Measurements from ENCODE around the gene PLEKHB2. TPM values are rescaled to one million over a fixed set of nuclear protein-coding genes. Genes with fewer than 3 reads are reported as not detected.

The PLEKHB2 gene
- total RNA-seq, 1 experiment from 2014 or later: 55.0 TPM

DNA sequence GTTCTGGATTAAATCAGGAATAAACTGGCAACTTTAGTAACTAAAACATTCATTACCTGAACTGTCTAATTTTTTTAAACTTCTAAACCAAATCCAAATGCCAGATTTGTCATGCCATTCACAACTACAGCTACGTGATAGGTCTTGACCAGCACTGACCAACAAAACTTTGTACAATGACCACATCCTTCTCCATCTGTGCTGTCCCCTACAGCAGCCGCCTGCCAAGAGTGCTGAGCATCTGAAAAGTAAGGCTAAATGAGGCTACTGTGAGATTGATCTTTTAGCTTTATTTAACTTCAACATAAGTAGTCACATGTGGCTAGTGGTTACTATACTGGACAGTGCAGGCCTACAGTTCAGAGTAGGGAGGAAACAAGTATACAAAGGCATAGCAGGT lies 19.5 kb upstream of the PLEKHB2 start:
- Histone ChIP-seq H2AFZ (ENCODE audit: low read length) (no peak overlapping the region), H3K4me3 (ENCODE audit: low read length) (no peak overlapping the region), H3K4me2 (ENCODE audit: low read depth, low read length, poor library complexity, severe bottlenecking) (no peak overlapping the region), H4K20me1 (ENCODE audit: insufficient read depth, low read depth, low read length) (peaks cover 55% of the 10 kb centered on the region), H3K79me2 (ENCODE audit: low read length) (peaks cover 96% of the 10 kb centered on the region), H3K9me3 (ENCODE audit: low read length) (no peaks in the 10 kb centered on the region), H3K9ac (ENCODE audit: low read length) (no peak overlapping the region), H3K9me2 (replicated peaks; ENCODE audit: insufficient read depth, low read length) (no peaks in the 10 kb centered on the region), H3K27me3 (ENCODE audit: low read length) (no peaks in the 10 kb centered on the region), H3K27ac (ENCODE audit: low read length) (no peak overlapping the region), H3K36me3 (ENCODE audit: insufficient read depth, low read length) (peaks cover 62% of the 10 kb centered on the region), H3K4me1 (ENCODE audit: low read length) (no peaks in the 10 kb centered on the region)
- DNase-seq: no peak

DNA sequence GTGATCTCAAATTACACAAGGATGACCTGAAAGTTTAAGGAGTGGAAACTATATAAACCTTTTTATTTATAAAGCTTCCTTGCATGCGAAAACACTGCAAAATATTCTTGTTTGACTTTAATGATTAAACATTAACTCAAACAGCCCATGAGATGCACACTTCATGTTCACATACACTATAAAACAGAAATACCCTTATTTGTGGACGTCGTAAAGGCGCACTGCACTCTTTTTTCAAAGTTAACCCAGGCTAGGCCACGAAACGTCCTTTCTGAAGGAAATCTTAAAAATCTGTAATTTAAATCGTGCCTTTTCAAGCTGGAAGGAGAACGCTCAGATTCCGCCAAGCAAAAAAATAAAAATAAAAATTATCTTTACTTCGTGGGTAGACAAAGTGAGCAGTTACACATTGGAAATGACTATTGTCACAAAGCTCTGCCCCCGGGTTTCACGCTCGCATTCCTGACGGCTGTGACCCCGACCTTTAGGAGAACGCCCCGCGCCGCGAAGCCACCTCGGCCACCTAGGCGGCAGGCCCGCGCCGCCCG lies 12.6 kb upstream of the PLEKHB2 start:
- H4K20me1 ChIP-seq (ENCODE audit: insufficient read depth, low read depth, low read length): peaks cover 23% of the 10 kb centered on the region; the same call in 1 of the 2 replicates

DNA sequence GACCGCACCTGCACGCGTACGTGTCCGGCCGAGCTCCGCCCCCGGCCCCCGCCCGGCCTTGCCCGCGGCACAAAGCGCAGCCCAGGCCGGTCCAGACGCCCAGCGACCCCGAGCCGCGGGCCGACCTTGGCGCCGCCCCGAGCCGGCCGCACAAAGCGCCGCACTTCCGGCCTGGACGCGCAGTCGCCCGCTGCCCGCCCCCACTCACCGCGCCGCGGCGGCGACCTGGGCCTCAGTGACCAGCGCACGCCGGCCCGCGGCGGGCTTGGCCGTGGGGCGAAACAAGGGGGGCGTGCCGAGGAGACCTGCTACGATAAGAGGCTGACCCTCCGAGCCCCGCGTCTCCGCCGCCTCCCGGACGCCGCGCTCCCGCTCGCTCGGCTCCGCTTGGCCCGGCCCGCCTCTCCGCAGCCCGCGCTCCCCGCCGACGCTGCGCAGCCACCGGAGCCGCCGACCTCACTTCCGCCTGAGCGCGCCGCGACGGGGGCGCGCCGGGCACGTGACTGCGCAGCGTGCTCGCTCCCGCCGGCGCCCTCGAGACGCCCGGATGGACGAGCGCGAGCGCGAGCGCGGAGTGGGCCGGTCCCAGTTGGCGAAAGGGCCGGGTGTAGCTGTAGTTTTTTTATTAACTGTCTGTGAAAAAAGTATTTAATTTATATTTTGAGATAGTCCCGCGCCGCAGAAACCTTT lies 12.0 kb upstream of the PLEKHB2 start, which contains the start of gene FAM168B:
Gene FAM168B, minus strand, starts transcription at position 455 of the 690 bp plus-strand sequence. CDS start 10,814 bp downstream, outside the sequence.
- peaks cover 48% of the 10 kb centered on the region for H3K79me2 ChIP-seq (ENCODE audit: low read length)
- peak within 1 kb of the TSS; percentile 95 for H3K4me3 ChIP-seq (ENCODE audit: low read length)

More for the DNA sequence above, 12.6 kb upstream of the PLEKHB2 start:
- Histone ChIP-seq H3K27me3 (ENCODE audit: low read length) (no peaks in the 10 kb centered on the region), H3K79me2 (ENCODE audit: low read length) (peaks cover 54% of the 10 kb centered on the region), H3K4me3 (ENCODE audit: low read length) (peak overlapping the region; percentile 95), H3K9ac (ENCODE audit: low read length) (peak overlapping the region; percentile 81), H3K27ac (ENCODE audit: low read length) (peak overlapping the region; percentile 52), H3K9me3 (ENCODE audit: low read length) (no peaks in the 10 kb centered on the region), H3K4me2 (ENCODE audit: low read depth, low read length, poor library complexity, severe bottlenecking) (peak overlapping the region; percentile 98), H3K9me2 (replicated peaks; ENCODE audit: insufficient read depth, low read length) (no peaks in the 10 kb centered on the region), H2AFZ (ENCODE audit: low read length) (no peak overlapping the region), H3K4me1 (ENCODE audit: low read length) (peaks cover 17% of the 10 kb centered on the region), H3K36me3 (ENCODE audit: insufficient read depth, low read length) (peaks cover 20% of the 10 kb centered on the region)
- no peak for DNase-seq

GRCh38 chr2:131093696-131094462 lies 11.3 kb upstream of the PLEKHB2 start:
- Histone ChIP-seq H4K20me1 (ENCODE audit: insufficient read depth, low read depth, low read length) (peaks cover 10% of the 10 kb centered on the region; the same call in 1 of the 2 replicates), H3K9me3 (ENCODE audit: low read length) (no peaks in the 10 kb centered on the region), H3K4me1 (ENCODE audit: low read length) (peaks cover 17% of the 10 kb centered on the region), H3K27me3 (ENCODE audit: low read length) (no peaks in the 10 kb centered on the region), H3K27ac (ENCODE audit: low read length) (peak overlapping the region; percentile 66), H3K9ac (ENCODE audit: low read length) (peak overlapping the region; percentile 81), H3K4me2 (ENCODE audit: low read depth, low read length, poor library complexity, severe bottlenecking) (peak overlapping the region; percentile 98), H3K4me3 (ENCODE audit: low read length) (peak overlapping the region; percentile 95), H2AFZ (ENCODE audit: low read length) (peak overlapping the region; percentile 91), H3K79me2 (ENCODE audit: low read length) (peaks cover 40% of the 10 kb centered on the region), H3K9me2 (replicated peaks; ENCODE audit: insufficient read depth, low read length) (no peaks in the 10 kb centered on the region), H3K36me3 (ENCODE audit: insufficient read depth, low read length) (peaks cover 7% of the 10 kb centered on the region)
- no peak for DNase-seq

More for the DNA sequence above, 12.0 kb upstream of the PLEKHB2 start, which contains the start of gene FAM168B:
- H3K27ac ChIP-seq (ENCODE audit: low read length): peak within 1 kb of the TSS; percentile 66
- peaks cover 17% of the 10 kb centered on the region for H3K4me1 ChIP-seq (ENCODE audit: low read length)
- H3K9ac ChIP-seq (ENCODE audit: low read length): peak within 1 kb of the TSS; percentile 81
- H3K4me2 ChIP-seq (ENCODE audit: low read depth, low read length, poor library complexity, severe bottlenecking): peak within 1 kb of the TSS; percentile 98
- no peaks in the 10 kb centered on the region for H3K27me3 ChIP-seq (ENCODE audit: low read length)
- H3K9me3 ChIP-seq (ENCODE audit: low read length): no peaks in the 10 kb centered on the region
- peak within 1 kb of the TSS; percentile 91 for H2AFZ ChIP-seq (ENCODE audit: low read length)
- DNase-seq: peak; percentile 96
- H4K20me1 ChIP-seq (ENCODE audit: insufficient read depth, low read depth, low read length): peaks cover 17% of the 10 kb centered on the region; the same call in 1 of the 2 replicates
- no peaks in the 10 kb centered on the region for H3K9me2 ChIP-seq (replicated peaks; ENCODE audit: insufficient read depth, low read length)
- peaks cover 13% of the 10 kb centered on the region for H3K36me3 ChIP-seq (ENCODE audit: insufficient read depth, low read length)

- Histone ChIP-seq H3K4me1 (ENCODE audit: low read length) (peaks cover 17% of the 10 kb centered on the region), H3K4me3 (ENCODE audit: low read length) (peak overlapping the region; percentile 95; the same call in 1 of the 2 replicates), H3K27me3 (ENCODE audit: low read length) (no peaks in the 10 kb centered on the region), H3K79me2 (ENCODE audit: low read length) (peaks cover 32% of the 10 kb centered on the region), H3K9me2 (replicated peaks; ENCODE audit: insufficient read depth, low read length) (no peaks in the 10 kb centered on the region), H2AFZ (ENCODE audit: low read length) (no peak overlapping the region), H3K4me2 (ENCODE audit: low read depth, low read length, poor library complexity, severe bottlenecking) (peak overlapping the region; percentile 98), H3K27ac (ENCODE audit: low read length) (no peak overlapping the region), H3K9me3 (ENCODE audit: low read length) (no peaks in the 10 kb centered on the region), H3K36me3 (ENCODE audit: insufficient read depth, low read length) (peaks cover 3% of the 10 kb centered on the region; the same call in 1 of the 2 replicates), H3K9ac (ENCODE audit: low read length) (peak overlapping the region; percentile 81), H4K20me1 (ENCODE audit: insufficient read depth, low read depth, low read length) (peaks cover 10% of the 10 kb centered on the region; the same call in 1 of the 2 replicates)
- no peak for DNase-seq
These were observed 10.5 kb upstream of the PLEKHB2 start for GRCh38 chr2:131094463-131095281.

GRCh38 chr2:131103165-131103564 lies 2.0 kb upstream of the PLEKHB2 start:
- Histone ChIP-seq H4K20me1 (ENCODE audit: insufficient read depth, low read depth, low read length) (peaks cover 18% of the 10 kb centered on the region), H3K9me3 (ENCODE audit: low read length) (no peaks in the 10 kb centered on the region), H3K9me2 (replicated peaks; ENCODE audit: insufficient read depth, low read length) (no peaks in the 10 kb centered on the region), H3K79me2 (ENCODE audit: low read length) (peaks cover 30% of the 10 kb centered on the region), H3K27me3 (ENCODE audit: low read length) (no peaks in the 10 kb centered on the region), H3K9ac (ENCODE audit: low read length) (no peak overlapping the region), H3K27ac (ENCODE audit: low read length) (no peak overlapping the region), H3K4me1 (ENCODE audit: low read length) (peaks cover 24% of the 10 kb centered on the region), H3K4me3 (ENCODE audit: low read length) (no peak overlapping the region), H2AFZ (ENCODE audit: low read length) (0 out of 2 replicates have a peak overlapping the region, but pooled peaks have one; percentile 3), H3K4me2 (ENCODE audit: low read depth, low read length, poor library complexity, severe bottlenecking) (no peak overlapping the region), H3K36me3 (ENCODE audit: insufficient read depth, low read length) (peaks cover 9% of the 10 kb centered on the region; the same call in 1 of the 2 replicates)
- no peak for DNase-seq

- H3K36me3 ChIP-seq (ENCODE audit: insufficient read depth, low read length): peaks cover 17% of the 10 kb centered on the region; the same call in 1 of the 2 replicates
- H3K9me2 ChIP-seq (replicated peaks; ENCODE audit: insufficient read depth, low read length): no peaks in the 10 kb centered on the region
- H3K27ac ChIP-seq (ENCODE audit: low read length): peak overlapping the region; percentile 46
- peak overlapping the region; percentile 96 for H3K9ac ChIP-seq (ENCODE audit: low read length)
- H3K79me2 ChIP-seq (ENCODE audit: low read length): peaks cover 45% of the 10 kb centered on the region
- H4K20me1 ChIP-seq (ENCODE audit: insufficient read depth, low read depth, low read length): peaks cover 25% of the 10 kb centered on the region
- H3K4me2 ChIP-seq (ENCODE audit: low read depth, low read length, poor library complexity, severe bottlenecking): peak overlapping the region; percentile 80
- peak overlapping the region; percentile 91 for H2AFZ ChIP-seq (ENCODE audit: low read length)
- H3K4me1 ChIP-seq (ENCODE audit: low read length): peaks cover 24% of the 10 kb centered on the region
- H3K9me3 ChIP-seq (ENCODE audit: low read length): no peaks in the 10 kb centered on the region
- peak overlapping the region; percentile 99 for H3K4me3 ChIP-seq (ENCODE audit: low read length)
- no peaks in the 10 kb centered on the region for H3K27me3 ChIP-seq (ENCODE audit: low read length)
- peak; percentile 92 for DNase-seq
These were observed 515 bp upstream of the PLEKHB2 start for GRCh38 chr2:131104487-131105155.

Measured in Karpas-422 (cell line).